Stimulated activated naive CD8-positive, alpha-beta T cell treated with anti-CD3 and anti-CD28 coated beads, Interleukin-15, Interleukin-2, amounts not matched to agents 100 ng/mL and 50 ng/mL, for 24 hours (primary cell): ENCODE measurements around the gene DCST2.

Experiments used
- H3K27ac Mint-ChIP-seq: one replicate; pipeline ENCODE4 v1.8.0; 2021; ENCODE audit warnings: mild to moderate bottlenecking, mixed read lengths
- H3K27me3 Mint-ChIP-seq: one replicate; pipeline ENCODE4 v1.8.0; 2021; ENCODE audit warnings: mixed read lengths
- H3K36me3 Mint-ChIP-seq: one replicate; pipeline ENCODE4 v1.8.0; 2021; ENCODE audit warnings: low read depth, mixed read lengths
- H3K4me1 Mint-ChIP-seq: one replicate; pipeline ENCODE4 v1.8.0; 2021; ENCODE audit warnings: low read depth, mixed read lengths
- H3K4me3 Mint-ChIP-seq: one replicate; pipeline ENCODE4 v1.8.0; 2021; ENCODE audit warnings: mild to moderate bottlenecking, mixed read lengths
- H3K9me3 Mint-ChIP-seq: one replicate; pipeline ENCODE4 v1.8.0; 2021; ENCODE audit warnings: mixed read lengths

Gene DCST2

DNA sequence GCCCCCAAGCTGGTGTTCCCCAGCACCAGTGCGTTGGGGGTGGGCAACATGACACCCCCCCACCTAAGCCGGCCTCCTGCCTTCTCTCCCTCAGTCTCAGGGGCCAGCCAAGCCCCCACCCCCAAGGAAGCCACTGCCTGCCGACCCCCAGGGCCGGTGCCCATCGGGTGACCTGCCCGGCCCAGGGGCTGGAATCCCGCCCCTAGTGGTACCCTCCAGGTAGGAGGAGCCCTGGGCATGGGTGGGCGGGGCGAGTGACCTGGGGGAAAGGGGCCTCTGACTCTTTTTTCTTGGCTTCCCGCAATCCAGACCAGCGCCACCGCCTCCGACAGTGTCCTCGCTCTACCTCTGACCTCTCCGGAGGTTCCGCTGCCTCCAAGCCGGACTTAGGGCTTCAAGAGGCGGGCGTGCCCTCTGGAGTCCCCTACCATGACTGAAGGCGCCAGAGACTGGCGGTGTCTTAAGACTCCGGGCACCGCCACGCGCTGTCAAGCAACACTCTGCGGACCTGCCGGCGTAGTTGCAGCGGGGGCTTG lies 28.6 kb upstream of the DCST2 start:
- H3K27ac Mint-ChIP-seq, result no peak overlapping the region

DNA sequence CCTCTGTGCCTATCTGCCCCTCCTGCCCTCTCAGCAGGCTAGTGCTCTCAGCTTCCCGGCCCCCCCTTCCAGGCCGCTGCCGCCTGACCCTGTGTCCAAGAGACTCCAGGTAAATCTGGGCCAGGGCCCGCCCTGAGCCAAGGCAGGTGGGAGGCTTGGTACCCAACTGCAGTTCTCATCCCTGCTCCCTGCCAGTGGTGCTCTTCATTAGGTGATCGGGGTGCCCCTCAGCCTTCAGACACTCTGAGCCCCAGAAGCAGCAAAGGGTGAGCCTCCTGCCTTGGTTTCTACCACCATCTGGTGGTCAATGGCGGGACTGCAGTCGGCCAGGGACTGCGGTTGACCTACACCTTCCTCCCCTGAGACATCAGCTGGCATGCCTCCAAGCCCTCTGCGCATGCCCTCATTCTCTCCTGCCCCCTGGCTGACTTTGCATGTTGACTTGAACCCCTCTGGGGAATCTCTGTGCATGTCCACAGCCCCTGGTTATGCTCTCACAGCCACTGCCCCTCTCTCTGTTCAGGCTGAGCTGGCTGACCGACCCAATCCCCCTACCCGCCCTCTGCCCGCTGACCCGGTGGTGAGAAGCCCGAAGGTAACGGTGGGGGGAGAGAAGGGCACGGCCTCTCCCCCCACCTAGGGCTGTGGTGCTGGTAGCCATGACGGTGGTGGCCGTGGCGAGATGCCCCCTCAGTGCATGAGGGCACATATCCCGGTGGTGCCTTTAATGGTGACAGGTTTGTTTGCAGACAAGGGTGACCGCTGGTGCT lies 28.0 kb upstream of the DCST2 start:
- Mint-ChIP-seq H3K9me3 (no peaks in the 10 kb centered on the region), H3K4me1 (peaks cover 30% of the 10 kb centered on the region), H3K36me3 (peaks cover 15% of the 10 kb centered on the region), H3K4me3 (no peak overlapping the region), H3K27me3 (no peaks in the 10 kb centered on the region), H3K27ac (no peak overlapping the region)

More for the DNA sequence above, 28.6 kb upstream of the DCST2 start:
- no peaks in the 10 kb centered on the region for H3K9me3 Mint-ChIP-seq
- no peaks in the 10 kb centered on the region for H3K27me3 Mint-ChIP-seq
- peaks cover 30% of the 10 kb centered on the region for H3K4me1 Mint-ChIP-seq
- H3K36me3 Mint-ChIP-seq, result peaks cover 13% of the 10 kb centered on the region
- no peak overlapping the region for H3K4me3 Mint-ChIP-seq

DNA sequence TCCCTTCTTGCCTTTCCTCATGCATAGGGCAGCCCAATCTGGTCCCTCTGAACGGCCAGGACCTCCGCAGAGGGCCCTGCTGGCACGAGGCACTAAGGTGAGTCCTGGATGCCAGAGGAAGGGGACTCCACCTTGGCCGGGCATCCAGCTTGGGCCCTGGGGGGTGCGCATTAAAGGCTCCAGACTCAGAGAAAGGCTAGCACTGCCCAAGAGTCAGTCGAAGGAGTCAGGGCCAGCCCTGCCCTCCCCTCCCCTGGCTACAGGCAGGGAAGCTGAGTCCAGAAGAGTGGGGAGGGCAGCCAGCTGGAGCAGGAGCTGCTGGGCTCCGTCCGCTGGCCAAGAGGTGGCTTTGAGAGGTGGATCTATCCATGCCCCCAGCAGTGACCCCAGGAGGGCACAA lies 27.2 kb upstream of the DCST2 start:
- H3K4me1 Mint-ChIP-seq, result peaks cover 30% of the 10 kb centered on the region
- no peaks in the 10 kb centered on the region for H3K27me3 Mint-ChIP-seq
- no peaks in the 10 kb centered on the region for H3K9me3 Mint-ChIP-seq
- H3K36me3 Mint-ChIP-seq, result peaks cover 18% of the 10 kb centered on the region
- no peak overlapping the region for H3K4me3 Mint-ChIP-seq
- no peak overlapping the region for H3K27ac Mint-ChIP-seq

DNA sequence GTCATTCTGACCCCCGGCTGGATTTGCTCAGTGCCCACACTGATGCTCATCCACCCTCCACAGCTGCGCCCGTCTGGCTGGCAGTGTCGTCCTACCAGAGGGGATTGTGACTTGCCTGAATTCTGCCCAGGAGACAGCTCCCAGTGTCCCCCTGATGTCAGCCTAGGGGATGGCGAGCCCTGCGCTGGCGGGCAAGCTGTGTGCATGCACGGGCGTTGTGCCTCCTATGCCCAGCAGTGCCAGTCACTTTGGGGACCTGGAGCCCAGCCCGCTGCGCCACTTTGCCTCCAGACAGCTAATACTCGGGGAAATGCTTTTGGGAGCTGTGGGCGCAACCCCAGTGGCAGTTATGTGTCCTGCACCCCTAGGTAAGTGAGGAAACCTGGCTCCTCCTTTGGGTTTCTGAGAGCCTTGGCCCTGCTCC lies 24.2 kb upstream of the DCST2 start:
- no peak overlapping the region for H3K4me3 Mint-ChIP-seq
- no peaks in the 10 kb centered on the region for H3K27me3 Mint-ChIP-seq
- peaks cover 18% of the 10 kb centered on the region for H3K4me1 Mint-ChIP-seq
- no peaks in the 10 kb centered on the region for H3K9me3 Mint-ChIP-seq
- peaks cover 18% of the 10 kb centered on the region for H3K36me3 Mint-ChIP-seq
- no peak overlapping the region for H3K27ac Mint-ChIP-seq

DNA sequence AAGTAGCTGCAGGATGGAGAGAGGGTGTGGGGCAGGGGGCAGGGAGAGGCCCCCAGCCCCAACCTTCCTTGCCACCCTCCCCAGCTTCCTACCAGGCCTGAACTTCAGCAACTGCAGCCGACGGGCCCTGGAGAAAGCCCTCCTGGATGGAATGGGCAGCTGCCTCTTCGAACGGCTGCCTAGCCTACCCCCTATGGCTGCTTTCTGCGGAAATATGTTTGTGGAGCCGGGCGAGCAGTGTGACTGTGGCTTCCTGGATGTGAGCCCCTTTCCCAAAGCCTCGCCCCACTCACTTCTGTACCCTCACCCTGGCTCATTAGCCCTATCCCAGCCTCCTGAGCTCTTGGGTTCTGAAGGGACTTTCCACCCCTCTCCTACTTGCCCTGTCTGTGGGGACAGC lies 23.5 kb upstream of the DCST2 start:
- no peak overlapping the region for H3K4me3 Mint-ChIP-seq
- no peak overlapping the region for H3K27ac Mint-ChIP-seq
- H3K4me1 Mint-ChIP-seq, result peaks cover 19% of the 10 kb centered on the region
- no peaks in the 10 kb centered on the region for H3K9me3 Mint-ChIP-seq
- H3K36me3 Mint-ChIP-seq, result peaks cover 18% of the 10 kb centered on the region
- no peaks in the 10 kb centered on the region for H3K27me3 Mint-ChIP-seq

DNA sequence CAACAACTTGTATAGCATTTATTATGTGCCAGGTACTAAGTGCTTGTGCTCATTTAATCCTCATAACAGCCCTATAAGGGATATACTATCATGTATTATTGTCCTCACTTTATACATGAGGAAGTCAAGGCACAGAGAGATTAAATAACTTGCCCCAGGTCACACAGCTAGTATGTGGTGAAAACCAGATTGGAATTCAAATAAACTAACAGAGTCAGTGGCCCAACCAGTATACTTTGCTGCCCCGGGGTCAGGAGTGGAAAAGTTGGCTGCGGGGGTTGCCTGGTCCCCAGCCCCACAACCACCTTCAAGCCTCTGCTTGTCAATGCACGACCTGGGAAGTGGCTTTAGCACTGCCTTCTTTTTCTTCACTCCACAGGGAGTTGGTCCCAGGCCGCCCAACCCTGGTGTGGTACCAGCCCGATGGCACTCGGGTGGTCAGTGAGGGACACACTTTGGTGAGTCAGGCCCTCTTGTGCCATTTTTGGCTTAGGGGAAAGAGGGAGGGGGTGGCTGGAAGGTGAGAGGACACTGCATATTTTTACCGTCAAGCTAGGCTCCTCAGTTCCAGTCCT lies 20.0 kb upstream of the DCST2 start:
- no peak overlapping the region for H3K27ac Mint-ChIP-seq
- peaks cover 11% of the 10 kb centered on the region for H3K36me3 Mint-ChIP-seq
- no peaks in the 10 kb centered on the region for H3K27me3 Mint-ChIP-seq
- no peaks in the 10 kb centered on the region for H3K9me3 Mint-ChIP-seq
- H3K4me1 Mint-ChIP-seq, result peaks cover 31% of the 10 kb centered on the region
- H3K4me3 Mint-ChIP-seq, result no peak overlapping the region

DNA sequence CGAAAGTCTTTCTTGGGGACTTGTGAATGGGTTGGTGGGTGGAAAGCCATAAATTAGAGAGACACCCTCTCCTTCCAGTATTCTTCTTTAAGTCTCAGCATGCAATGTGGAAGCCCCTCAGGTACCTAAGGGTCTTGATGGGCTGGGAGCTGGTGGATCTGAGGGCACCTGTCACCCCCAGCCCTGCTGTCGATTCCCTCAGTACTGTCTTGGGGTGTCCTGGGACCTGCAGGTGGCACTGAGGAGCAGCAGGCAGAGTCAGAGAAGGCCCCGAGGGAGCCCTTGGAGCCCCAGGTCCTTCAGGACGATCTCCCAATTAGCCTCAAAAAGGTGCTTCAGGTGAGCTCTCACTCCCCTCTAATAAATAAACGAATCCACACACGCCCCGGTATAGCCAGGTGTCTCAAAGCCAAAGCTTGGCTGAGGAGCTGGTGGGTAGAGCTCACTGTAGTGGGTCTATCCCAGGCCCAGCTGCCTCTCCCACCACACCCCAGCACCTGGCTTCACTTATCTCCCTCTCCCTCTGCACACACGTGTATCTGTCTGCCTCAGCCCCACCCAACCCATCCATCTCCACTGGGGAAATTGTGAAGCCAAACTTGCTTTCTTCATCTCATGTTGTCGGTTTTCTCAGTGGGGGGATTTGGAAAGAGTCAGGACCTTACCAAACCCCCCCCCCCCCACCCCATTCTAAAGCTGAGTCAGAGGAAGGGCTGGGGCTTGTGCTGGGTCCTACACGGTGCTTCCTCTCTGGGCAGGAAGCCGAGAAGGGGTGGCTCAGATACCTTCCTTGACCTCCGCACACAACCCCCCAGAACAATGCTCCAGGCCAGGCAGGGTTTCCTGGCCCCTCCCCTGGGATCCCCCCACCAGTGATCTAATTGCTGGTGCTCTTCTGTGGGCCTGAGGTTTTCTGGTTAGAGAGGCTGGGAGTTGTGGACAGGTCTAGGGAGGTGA lies 19.1 kb upstream of the DCST2 start:
- H3K27me3 Mint-ChIP-seq, result no peaks in the 10 kb centered on the region
- H3K4me1 Mint-ChIP-seq, result peaks cover 31% of the 10 kb centered on the region
- peaks cover 5% of the 10 kb centered on the region for H3K36me3 Mint-ChIP-seq
- peak overlapping the region; percentile 85 for H3K4me3 Mint-ChIP-seq
- H3K27ac Mint-ChIP-seq, result peak overlapping the region; percentile 67
- no peaks in the 10 kb centered on the region for H3K9me3 Mint-ChIP-seq

DNA sequence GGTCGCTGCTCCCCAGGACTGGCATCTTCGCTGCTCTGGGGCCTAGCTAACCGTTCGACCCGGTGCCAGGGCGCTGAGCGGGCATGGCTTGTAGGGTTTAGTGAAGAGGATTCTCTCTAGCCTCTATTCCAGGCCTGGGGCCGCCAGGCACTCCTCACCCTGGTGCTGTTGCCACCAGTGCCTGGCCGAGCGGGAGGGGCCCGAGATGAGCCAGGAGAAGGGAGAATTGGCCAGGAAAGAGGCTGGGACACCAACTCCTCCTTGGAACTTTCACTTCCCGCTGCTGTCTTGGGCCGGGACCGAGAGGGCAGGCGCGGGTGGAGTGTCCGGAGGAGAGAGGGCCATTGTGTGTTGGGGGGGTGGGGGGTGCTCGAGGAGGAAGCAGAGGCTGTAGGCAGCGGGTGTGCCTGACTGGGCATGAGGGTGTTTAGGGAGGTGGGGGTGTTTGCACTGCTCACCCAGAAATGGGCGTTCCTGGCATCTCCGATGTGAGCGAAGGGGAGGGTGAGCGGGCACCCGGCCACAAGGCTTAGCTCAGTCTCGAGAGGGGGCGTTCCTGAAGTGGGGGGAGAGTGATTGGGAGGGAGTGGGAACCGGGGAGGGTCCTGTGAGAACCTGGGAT lies 18.3 kb upstream of the DCST2 start:
- Mint-ChIP-seq H3K4me3 (peak overlapping the region; percentile 85), H3K27me3 (no peaks in the 10 kb centered on the region), H3K4me1 (peaks cover 31% of the 10 kb centered on the region), H3K27ac (peak overlapping the region; percentile 67), H3K36me3 (peaks cover 5% of the 10 kb centered on the region), H3K9me3 (no peaks in the 10 kb centered on the region)

DNA sequence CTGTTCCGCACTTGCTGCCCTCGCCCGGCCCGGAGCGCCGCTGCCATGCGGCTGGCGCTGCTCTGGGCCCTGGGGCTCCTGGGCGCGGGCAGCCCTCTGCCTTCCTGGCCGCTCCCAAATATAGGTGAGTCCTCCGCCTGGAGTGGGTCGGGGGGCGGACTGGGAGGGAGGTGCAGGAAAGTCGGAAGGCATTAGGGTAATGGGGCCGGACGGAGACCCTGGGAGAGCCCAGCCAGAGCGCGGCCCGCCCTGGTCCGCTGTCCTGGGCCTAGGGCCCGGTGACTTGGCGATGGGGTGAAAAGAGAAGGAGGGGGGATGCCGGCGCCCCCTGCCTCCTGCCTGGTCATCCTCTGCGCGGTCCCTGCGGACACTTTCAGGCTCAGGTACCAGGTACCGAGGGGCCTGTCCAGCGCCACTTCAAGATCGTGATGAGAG lies 17.8 kb upstream of the DCST2 start:
- no peaks in the 10 kb centered on the region for H3K9me3 Mint-ChIP-seq
- H3K27ac Mint-ChIP-seq, result no peak overlapping the region

DNA sequence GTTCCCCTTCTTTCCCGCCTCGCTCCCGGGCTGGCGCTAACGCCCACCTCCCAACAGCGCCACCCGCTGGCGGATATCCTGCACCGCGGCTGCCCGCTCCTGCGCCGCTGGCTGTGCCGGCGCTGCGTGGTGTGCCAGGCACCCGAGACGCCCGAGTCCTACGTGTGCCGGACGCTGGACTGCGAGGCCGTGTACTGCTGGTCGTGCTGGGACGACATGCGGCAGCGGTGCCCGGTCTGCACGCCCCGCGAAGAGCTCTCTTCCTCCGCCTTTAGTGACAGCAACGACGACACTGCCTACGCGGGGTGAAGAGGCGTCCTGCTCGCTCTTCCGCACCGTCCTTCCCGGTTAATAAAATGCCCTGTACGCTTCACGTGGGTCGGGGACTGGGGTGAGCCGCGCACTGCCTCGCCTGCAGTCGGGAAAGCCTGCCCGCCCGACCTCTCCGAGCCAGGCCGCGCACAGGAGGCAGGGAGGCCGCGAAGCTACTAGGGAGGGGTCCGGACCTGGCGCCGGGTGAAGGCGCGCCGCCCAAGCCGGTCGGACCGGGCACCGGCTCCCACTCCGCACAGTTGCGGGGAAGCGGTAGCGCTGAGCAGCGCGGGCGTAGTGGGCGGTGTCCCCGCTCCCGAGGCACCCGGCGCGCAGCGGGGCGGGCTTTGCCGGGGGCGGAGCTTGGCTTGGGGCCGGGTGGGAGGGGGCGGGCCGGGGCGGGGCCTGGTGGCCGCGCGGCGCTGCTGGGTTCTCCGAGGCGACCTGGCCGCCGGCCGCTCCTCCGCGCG lies 17.2 kb upstream of the DCST2 start, which contains the start of gene ADAM15:
Gene ADAM15 (plus strand): TSS at position 757 of the 782 bp plus-strand sequence. CDS start 71 bp downstream, outside the sequence.
- H3K27ac Mint-ChIP-seq, result peak within 1 kb of the TSS; percentile 67
- no peaks in the 10 kb centered on the region for H3K27me3 Mint-ChIP-seq
- H3K9me3 Mint-ChIP-seq, result no peaks in the 10 kb centered on the region
- H3K4me1 Mint-ChIP-seq, result peaks cover 31% of the 10 kb centered on the region
- H3K36me3 Mint-ChIP-seq, result no peaks in the 10 kb centered on the region
- peak within 1 kb of the TSS; percentile 85 for H3K4me3 Mint-ChIP-seq

More for the DNA sequence above, 17.8 kb upstream of the DCST2 start:
- Mint-ChIP-seq H3K36me3 (peaks cover under 1% of the 10 kb centered on the region), H3K27me3 (no peaks in the 10 kb centered on the region), H3K4me1 (peaks cover 31% of the 10 kb centered on the region), H3K4me3 (peak overlapping the region; percentile 85)

DNA sequence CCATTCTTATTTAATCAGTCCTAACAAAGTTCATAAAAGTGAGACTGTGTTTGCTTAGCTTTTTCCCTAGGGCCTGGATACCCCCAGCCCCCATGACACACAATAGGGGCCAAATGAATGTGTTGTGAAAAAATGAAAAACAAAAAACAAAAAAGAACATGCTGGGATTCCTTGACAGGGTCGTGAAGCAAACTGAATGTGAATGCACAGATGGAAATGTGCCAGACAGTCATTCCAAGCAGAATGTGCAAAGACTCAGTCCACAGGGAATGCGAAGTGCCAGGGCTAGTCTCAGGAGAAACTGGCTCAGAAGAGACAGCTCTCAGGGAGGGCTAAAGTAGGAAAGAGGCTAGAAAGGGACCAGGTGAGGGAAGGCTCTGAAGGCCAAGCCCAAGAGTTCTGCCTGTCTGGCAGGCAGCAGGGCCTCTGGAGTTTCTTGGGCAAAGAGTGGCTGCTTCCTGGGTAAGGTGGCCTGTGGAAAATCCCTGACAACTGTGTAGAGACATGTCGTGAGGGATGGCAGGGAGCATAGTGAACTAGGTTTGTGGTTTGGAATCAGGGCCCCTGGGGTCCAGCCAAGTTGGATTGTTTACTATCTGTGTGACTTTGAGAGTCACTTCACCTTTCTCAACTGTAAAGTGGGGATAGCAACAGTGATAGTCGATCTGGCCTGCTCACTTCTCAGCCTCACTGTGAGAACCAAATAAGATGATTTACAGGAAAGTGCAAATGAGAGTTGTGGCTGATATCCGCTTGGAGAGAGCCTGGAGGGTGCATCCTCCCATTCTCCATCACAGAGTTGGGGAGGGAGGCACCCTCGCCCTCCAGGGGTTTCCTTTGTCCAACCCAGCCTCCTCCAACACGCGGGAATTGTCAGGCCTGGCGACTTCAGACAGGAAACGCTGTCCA lies 16.3 kb upstream of the DCST2 start:
- H3K27me3 Mint-ChIP-seq, result no peaks in the 10 kb centered on the region
- H3K4me3 Mint-ChIP-seq, result peak overlapping the region; percentile 84
- peak overlapping the region; percentile 49 for H3K27ac Mint-ChIP-seq
- peaks cover 34% of the 10 kb centered on the region for H3K4me1 Mint-ChIP-seq
- H3K9me3 Mint-ChIP-seq, result no peaks in the 10 kb centered on the region
- H3K36me3 Mint-ChIP-seq, result no peaks in the 10 kb centered on the region

DNA sequence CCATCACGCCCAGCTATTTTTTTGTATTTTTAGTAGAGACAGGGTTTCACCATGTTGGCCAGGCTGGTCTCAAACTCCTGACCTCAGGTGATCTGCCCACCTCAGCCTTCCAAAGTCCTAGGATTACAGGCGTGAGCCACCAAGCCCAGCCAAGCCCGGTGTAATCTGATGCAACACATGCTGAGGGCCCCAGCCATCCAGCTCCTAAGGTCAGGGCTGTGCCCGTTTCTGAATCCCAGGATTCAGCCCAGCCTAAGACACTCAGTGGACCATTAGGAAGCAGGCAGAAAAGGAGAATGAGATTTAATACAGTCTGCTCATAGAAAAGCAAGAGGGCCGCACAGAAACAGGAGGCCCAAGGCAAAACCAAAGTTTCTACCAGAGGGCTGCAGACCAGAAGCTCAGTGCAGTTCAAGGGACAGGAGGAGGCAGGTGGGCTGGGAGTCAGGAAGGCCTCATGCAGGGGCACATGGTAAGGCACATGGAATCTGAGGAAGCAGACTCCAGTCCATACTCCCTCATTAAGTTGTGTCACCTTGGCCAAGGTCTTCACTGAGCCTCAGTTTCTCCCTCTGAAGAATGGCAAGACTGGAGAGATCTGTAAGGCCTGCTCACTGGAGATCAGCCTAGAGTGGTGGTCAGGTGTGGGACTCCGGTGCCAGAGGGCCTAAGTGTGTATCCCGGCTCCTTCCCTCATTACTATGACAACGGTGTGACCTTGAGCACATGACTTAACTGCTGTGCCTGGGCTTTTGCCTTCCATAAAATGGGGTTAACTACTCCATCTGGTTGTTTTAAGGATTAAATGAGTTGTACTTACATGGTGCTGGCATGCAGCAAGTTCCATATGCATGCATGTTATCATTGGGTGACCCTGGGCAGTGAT lies 15.1 kb upstream of the DCST2 start:
- peaks cover 39% of the 10 kb centered on the region for H3K4me1 Mint-ChIP-seq
- no peak overlapping the region for H3K4me3 Mint-ChIP-seq
- H3K36me3 Mint-ChIP-seq, result no peaks in the 10 kb centered on the region
- no peaks in the 10 kb centered on the region for H3K27me3 Mint-ChIP-seq
- H3K27ac Mint-ChIP-seq, result no peak overlapping the region
- no peaks in the 10 kb centered on the region for H3K9me3 Mint-ChIP-seq
